Nephron (organoid): Measurements from ENCODE around the gene FBXO10.

ENCODE experiments used
- H3K27ac Mint-ChIP-seq, 3 experiments: 2 replicates each; pipeline ENCODE4 v1.8.0; 2020; ENCODE audit warnings: mixed read lengths in 3 of 3, mild to moderate bottlenecking in 2 of 3, moderate library complexity in 1 of 3
- H3K27me3 Mint-ChIP-seq: 2 replicates; pipeline ENCODE4 v1.8.0; 2021; ENCODE audit warnings: low read depth, mild to moderate bottlenecking, moderate library complexity, mixed read lengths
- H3K36me3 Mint-ChIP-seq: 2 replicates; pipeline ENCODE4 v1.8.0; 2020; ENCODE audit warnings: low read depth, mixed read lengths
- H3K4me1 Mint-ChIP-seq: 2 replicates; pipeline ENCODE4 v1.8.0; 2020; ENCODE audit warnings: mixed read lengths
- H3K4me3 Mint-ChIP-seq, 3 experiments: 2 replicates each; pipeline ENCODE4 v1.8.0; 2020; ENCODE audit warnings: mild to moderate bottlenecking in 3 of 3, mixed read lengths in 3 of 3, moderate library complexity in 2 of 3
- H3K9me3 Mint-ChIP-seq: 2 replicates; pipeline ENCODE4 v1.8.0; 2020; ENCODE audit warnings: mixed read lengths
- CTCF ChIP-seq, 3 experiments: fragments of 200-600 bp; sonication (generic); IDR thresholded peaks; one replicate each; pipeline ENCODE4 v1.5.0; 2021; ENCODE audit warnings: antibody characterized with exemption in 3 of 3; ENCODE audit not compliant: unreplicated experiment in 3 of 3

Gene FBXO10

GRCh38 chr9:37617161-37617560, 41.0 kb upstream of the FBXO10 start:
- Mint-ChIP-seq H3K36me3 (no peaks in the 10 kb centered on the region), H3K4me3 (no peak overlapping the region), H3K27ac (no peak overlapping the region), H3K27me3 (no peaks in the 10 kb centered on the region), H3K9me3 (no peaks in the 10 kb centered on the region), H3K4me1 (peaks cover 49% of the 10 kb centered on the region)
- no peak for TF ChIP-seq CTCF (IDR thresholded peaks at IDR 0.05; ENCODE audit: unreplicated experiment in 3 of 3)

GRCh38 chr9:37611961-37612360, 35.8 kb upstream of the FBXO10 start:
- no peaks in the 10 kb centered on the region for H3K36me3 Mint-ChIP-seq
- TF ChIP-seq CTCF (IDR thresholded peaks at IDR 0.05; ENCODE audit: unreplicated experiment in 3 of 3), result no peak
- H3K27me3 Mint-ChIP-seq, result peaks cover 9% of the 10 kb centered on the region
- no peak overlapping the region for H3K4me3 Mint-ChIP-seq
- no peak overlapping the region for H3K27ac Mint-ChIP-seq
- H3K9me3 Mint-ChIP-seq, result no peaks in the 10 kb centered on the region
- H3K4me1 Mint-ChIP-seq, result peaks cover 3% of the 10 kb centered on the region

- Mint-ChIP-seq H3K27ac (no peak overlapping the region), H3K36me3 (no peaks in the 10 kb centered on the region), H3K4me1 (no peaks in the 10 kb centered on the region), H3K27me3 (peaks cover 10% of the 10 kb centered on the region), H3K4me3 (no peak overlapping the region), H3K9me3 (no peaks in the 10 kb centered on the region)
- no peak for TF ChIP-seq CTCF (IDR thresholded peaks at IDR 0.05; ENCODE audit: unreplicated experiment in 3 of 3)
Observed at GRCh38 chr9:37611014-37611413, 34.8 kb upstream of the FBXO10 start.

- no peaks in the 10 kb centered on the region for H3K4me1 Mint-ChIP-seq
- TF ChIP-seq CTCF (IDR thresholded peaks at IDR 0.05; ENCODE audit: unreplicated experiment in 3 of 3), result no peak
- H3K27ac Mint-ChIP-seq, result no peak overlapping the region
- no peaks in the 10 kb centered on the region for H3K9me3 Mint-ChIP-seq
- H3K27me3 Mint-ChIP-seq, result peaks cover 12% of the 10 kb centered on the region
- H3K36me3 Mint-ChIP-seq, result no peaks in the 10 kb centered on the region
- no peak overlapping the region for H3K4me3 Mint-ChIP-seq
Observed at GRCh38 chr9:37609735-37610397, 33.7 kb upstream of the FBXO10 start.

- peaks cover 12% of the 10 kb centered on the region for H3K27me3 Mint-ChIP-seq
- no peaks in the 10 kb centered on the region for H3K4me1 Mint-ChIP-seq
- H3K9me3 Mint-ChIP-seq, result no peaks in the 10 kb centered on the region
- no peak overlapping the region for H3K4me3 Mint-ChIP-seq
- TF ChIP-seq CTCF (IDR thresholded peaks at IDR 0.05; ENCODE audit: unreplicated experiment in 3 of 3), result no peak
- no peak overlapping the region for H3K27ac Mint-ChIP-seq
- no peaks in the 10 kb centered on the region for H3K36me3 Mint-ChIP-seq
Observed at GRCh38 chr9:37608250-37608649, 32.1 kb upstream of the FBXO10 start.

GRCh38 chr9:37604296-37604695, 28.1 kb upstream of the FBXO10 start:
- Mint-ChIP-seq H3K36me3 (no peaks in the 10 kb centered on the region), H3K27me3 (peaks cover 18% of the 10 kb centered on the region), H3K27ac (no peak overlapping the region), H3K4me3 (no peak overlapping the region), H3K4me1 (no peaks in the 10 kb centered on the region), H3K9me3 (no peaks in the 10 kb centered on the region)
- no peak for TF ChIP-seq CTCF (IDR thresholded peaks at IDR 0.05; ENCODE audit: unreplicated experiment in 3 of 3)
